ENCODE results near the gene ATP6V1G3. TPM values are rescaled to one million over a fixed set of nuclear protein-coding genes. Genes with fewer than 3 reads are reported as not detected.

The ATP6V1G3 gene
- total RNA-seq, 1 donor from 2014 or later = not detected

- Histone ChIP-seq H4K20me1 (ENCODE audit: insufficient read depth, low read length) (no peaks in the 10 kb centered on the region), H2AFZ (ENCODE audit: low read depth, low read length) (no peak overlapping the region), H3K4me2 (ENCODE audit: low read length) (no peak overlapping the region), H3K27me3 (ENCODE audit: insufficient read depth, low read length) (no peaks in the 10 kb centered on the region), H3K4me3 (ENCODE audit: insufficient read depth, low read depth, low read length) (no peak overlapping the region), H3K4me1 (ENCODE audit: insufficient read depth, low read length) (no peaks in the 10 kb centered on the region), H3K27ac (ENCODE audit: low read depth, low read length) (no peak overlapping the region), H3K79me2 (ENCODE audit: insufficient read depth, low read length) (no peaks in the 10 kb centered on the region), H3K36me3 (ENCODE audit: insufficient read depth, low read length) (no peaks in the 10 kb centered on the region), H3K9ac (ENCODE audit: low read length) (no peak overlapping the region), H3K9me3 (ENCODE audit: insufficient read depth, low read depth, low read length) (no peaks in the 10 kb centered on the region)
- peaks cover 3% of the 10 kb centered on the region for H3K27me3 Mint-ChIP-seq (ENCODE audit: low read depth, unreplicated experiment)
- no peak for TF ChIP-seq CTCF (IDR thresholded peaks at IDR 0.05; ENCODE audit: insufficient read depth, low read depth, low read length)
- no peak for TF ChIP-seq EZH2 (IDR thresholded peaks at IDR 0.05; ENCODE audit: insufficient read depth, low read length)
- FAIRE-seq (peak; percentile 20), DNase-seq (ENCODE audit: low read depth) (no peak)
- no peaks in the 10 kb centered on the region for H3K9me3 Mint-ChIP-seq (ENCODE audit: unreplicated experiment)
- no peaks in the 10 kb centered on the region for H3K36me3 Mint-ChIP-seq (ENCODE audit: low read depth, unreplicated experiment)
- H3K4me1 Mint-ChIP-seq (ENCODE audit: low read depth, unreplicated experiment) = no peaks in the 10 kb centered on the region
- H3K27ac Mint-ChIP-seq (ENCODE audit: unreplicated experiment) = no peak overlapping the region
- H3K4me3 Mint-ChIP-seq (ENCODE audit: unreplicated experiment) = no peak overlapping the region
Observed at GRCh38 chr1:198548890-198549289, 8.4 kb upstream of the ATP6V1G3 start.

GRCh38 chr1:198545156-198545555 is 4.7 kb upstream of the ATP6V1G3 start:
- peak; percentile 17 for FAIRE-seq
- no peak overlapping the region for H2AFZ ChIP-seq (ENCODE audit: low read depth, low read length)

More at GRCh38 chr1:198545156-198545555, 4.7 kb upstream of the ATP6V1G3 start:
- Mint-ChIP-seq H3K36me3 (ENCODE audit: low read depth, unreplicated experiment) (no peaks in the 10 kb centered on the region), H3K9me3 (ENCODE audit: unreplicated experiment) (no peaks in the 10 kb centered on the region), H3K27ac (ENCODE audit: unreplicated experiment) (no peak overlapping the region), H3K4me1 (ENCODE audit: low read depth, unreplicated experiment) (no peaks in the 10 kb centered on the region), H3K4me3 (ENCODE audit: unreplicated experiment) (no peak overlapping the region), H3K27me3 (ENCODE audit: low read depth, unreplicated experiment) (peaks cover 2% of the 10 kb centered on the region)
- Histone ChIP-seq H3K9me3 (ENCODE audit: insufficient read depth, low read depth, low read length) (no peaks in the 10 kb centered on the region), H3K36me3 (ENCODE audit: insufficient read depth, low read length) (no peaks in the 10 kb centered on the region), H3K27ac (ENCODE audit: low read depth, low read length) (no peak overlapping the region), H3K4me3 (ENCODE audit: insufficient read depth, low read depth, low read length) (no peak overlapping the region), H4K20me1 (ENCODE audit: insufficient read depth, low read length) (no peaks in the 10 kb centered on the region), H3K9ac (ENCODE audit: low read length) (no peak overlapping the region), H3K27me3 (ENCODE audit: insufficient read depth, low read length) (no peaks in the 10 kb centered on the region), H3K79me2 (ENCODE audit: insufficient read depth, low read length) (no peaks in the 10 kb centered on the region), H3K4me2 (ENCODE audit: low read length) (no peak overlapping the region), H3K4me1 (ENCODE audit: insufficient read depth, low read length) (no peaks in the 10 kb centered on the region)
- DNase-seq (ENCODE audit: low read depth) = no peak
- no peak for TF ChIP-seq CTCF (IDR thresholded peaks at IDR 0.05; ENCODE audit: insufficient read depth, low read depth, low read length)
- TF ChIP-seq EZH2 (IDR thresholded peaks at IDR 0.05; ENCODE audit: insufficient read depth, low read length) = no peak
